Keratinocyte (primary cell): ENCODE data around the gene YEATS4. TPM values are rescaled to one million over a fixed set of nuclear protein-coding genes. Genes with fewer than 3 reads are reported as not detected.

Experiments
- DNase-seq: peaks from one replicate; pipeline ENCODE4 v3.0.0-alpha.2; 2011; ENCODE audit warnings: low read depth, missing footprints, low spot score
- FAIRE-seq: peaks from 2 replicates; lab custom pipeline; 2011; peaks lifted over from hg19 to GRCh38; lab: Jason Lieb, UNC
- H2AFZ ChIP-seq: 2 replicates; pipeline ENCODE4 v1.6.0; 2012; ENCODE audit warnings: low read length, control low read depth, inconsistent platforms; ENCODE audit not compliant: control insufficient read depth
- H3K27ac ChIP-seq: 2 replicates; pipeline ENCODE4 v1.5.1; 2011; ENCODE audit warnings: low read length; ENCODE audit not compliant: control insufficient read depth, insufficient read depth
- H3K27me3 ChIP-seq: 3 replicates; pipeline ENCODE4 v1.6.0; 2011; ENCODE audit warnings: low read length; ENCODE audit not compliant: control insufficient read depth, insufficient read depth; ENCODE audit errors: extremely low read depth
- H3K36me3 ChIP-seq, 2 experiments: 2 replicates in 1 of 2; 3 replicates in 1 of 2; pipeline ENCODE4 v1.5.1; 2011; ENCODE audit warnings: low read length in 2 of 2, mild to moderate bottlenecking in 1 of 2; ENCODE audit not compliant: control insufficient read depth in 2 of 2, insufficient read depth in 2 of 2; ENCODE audit errors: extremely low read depth in 1 of 2
- H3K4me1 ChIP-seq: 3 replicates; pipeline ENCODE4 v1.5.1; 2011; ENCODE audit warnings: low read length; ENCODE audit not compliant: control insufficient read depth, insufficient read depth; ENCODE audit errors: extremely low read depth
- H3K4me2 ChIP-seq: 3 replicates; pipeline ENCODE4 v1.6.0; 2011; ENCODE audit warnings: low read depth, low read length; ENCODE audit not compliant: control insufficient read depth, insufficient read depth; ENCODE audit errors: extremely low read depth
- H3K4me3 ChIP-seq, 3 experiments: fragments of 200-600 bp in 1 of 3; sonication (generic) in 1 of 3; 2 replicates in 2 of 3; 3 replicates in 1 of 3; pipeline ENCODE4 v1.5.1; 2011 to 2016; ENCODE audit warnings: low read length in 3 of 3, mild to moderate bottlenecking in 3 of 3, control low read depth in 2 of 3, inconsistent platforms in 1 of 3, low read depth in 1 of 3, mixed read lengths in 1 of 3, mixed run types in 1 of 3, moderate library complexity in 1 of 3; ENCODE audit not compliant: control insufficient read depth in 2 of 3, insufficient read depth in 2 of 3; ENCODE audit errors: extremely low read depth in 1 of 3
- H3K79me2 ChIP-seq: 2 replicates; pipeline ENCODE4 v1.6.0; 2012; ENCODE audit warnings: low read length; ENCODE audit not compliant: control insufficient read depth, insufficient read depth
- H3K9ac ChIP-seq: 3 replicates; pipeline ENCODE4 v1.6.0; 2011; ENCODE audit warnings: low read length; ENCODE audit not compliant: control insufficient read depth, insufficient read depth; ENCODE audit errors: extremely low read depth
- H3K9me1 ChIP-seq: 3 replicates; pipeline ENCODE4 v1.6.0; 2011; ENCODE audit warnings: low read length; ENCODE audit not compliant: control insufficient read depth, insufficient read depth; ENCODE audit errors: extremely low read depth
- H3K9me3 ChIP-seq: 2 replicates; pipeline ENCODE4 v1.5.1; 2012; ENCODE audit warnings: low read depth, low read length; ENCODE audit not compliant: control insufficient read depth
- H4K20me1 ChIP-seq: 3 replicates; pipeline ENCODE4 v1.6.0; 2011; ENCODE audit warnings: low read length; ENCODE audit not compliant: control insufficient read depth, insufficient read depth; ENCODE audit errors: extremely low read depth
- EZH2 ChIP-seq: IDR thresholded peaks from one replicate; pipeline ENCODE4 v1.6.1; 2012; ENCODE audit warnings: inconsistent platforms, mild to moderate bottlenecking, low read length, moderate library complexity
- dilution Hi-C: fragments of 300-500 bp; cut with MboI; formaldehyde crosslinking; loops from one replicate; pipeline ENCODE4 v1.7.0; 2020; ENCODE audit warnings: low sequenced_read_pairs; ENCODE audit not compliant: extremely low pct_ligation_motif_present
- polyA plus RNA-seq, 5 experiments: library from polyadenylated mRNA; depleted of rRNA in 3 of 5; stranded (reverse) in 3 of 5; stranded (forward) in 1 of 5; unstranded in 1 of 5; fragments of >200 nt; gene quantifications; 1 replicate in 1 of 5; 2 replicates in 3 of 5; 3 replicates in 1 of 5; pipeline versions ENCODE4 v1.2.1 to v1.2.3, GENCODE V29; 2011 to 2012; ENCODE audit warnings: missing spikeins in 2 of 5, low read depth in 1 of 5, low replicate concordance in 1 of 5
- TF ChIP-seq, protein P1 (sequence below), 3 experiments: IDR thresholded peaks in 1 of 3; conservative IDR thresholded peaks in 1 of 3; optimal IDR thresholded peaks in 1 of 3; 2 replicates in 2 of 3; 3 replicates in 1 of 3; pipeline versions ENCODE3 to v1.5.1; 2011; ENCODE audit warnings: low read length in 3 of 3, mild to moderate bottlenecking in 3 of 3, moderate library complexity in 2 of 3, control low read depth in 1 of 3, inconsistent platforms in 1 of 3; ENCODE audit not compliant: insufficient read depth in 2 of 3; ENCODE audit errors: extremely low read depth in 1 of 3

The YEATS4 gene
- polyA plus RNA-seq, 1 donor (not counting 4 experiments of a cell fraction or from before 2014, with no cell fraction given): 21.0 TPM

DNA sequence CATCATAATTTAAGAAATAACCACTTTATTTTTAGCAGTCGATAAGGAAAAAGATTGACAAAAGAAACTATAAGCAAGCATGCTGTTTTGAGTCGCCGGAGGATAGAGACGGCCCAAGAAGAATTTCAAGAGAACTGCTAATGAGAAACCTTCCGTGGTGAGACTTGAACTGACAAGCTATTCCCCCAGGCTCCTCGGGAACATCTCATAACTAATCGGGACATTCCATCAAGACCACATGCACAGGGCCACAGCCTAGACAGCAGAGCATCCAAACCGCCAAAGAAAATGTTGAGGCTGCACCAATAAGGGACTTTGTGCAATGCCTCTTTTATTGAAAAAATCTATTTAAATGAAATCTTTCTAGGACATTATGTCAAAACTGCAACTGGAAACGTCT, 51.0 kb downstream of the YEATS4 start:
- Histone ChIP-seq H3K9ac (no peak overlapping the region), H3K27ac (no peak overlapping the region), H3K9me1 (peaks cover 2% of the 10 kb centered on the region), H2AFZ (no peak overlapping the region), H4K20me1 (no peaks in the 10 kb centered on the region), H3K36me3 (peaks cover 0 to 3% of the 10 kb centered on the region in 2 experiments), H3K4me1 (peaks cover 6% of the 10 kb centered on the region), H3K79me2 (no peaks in the 10 kb centered on the region), H3K4me2 (no peak overlapping the region), H3K9me3 (no peaks in the 10 kb centered on the region), H3K27me3 (no peaks in the 10 kb centered on the region), H3K4me3 (no peak overlapping the region)
- FAIRE-seq: no peak
- no peak for DNase-seq
- no peak for TF ChIP-seq EZH2
- TF ChIP-seq, protein P1, sequence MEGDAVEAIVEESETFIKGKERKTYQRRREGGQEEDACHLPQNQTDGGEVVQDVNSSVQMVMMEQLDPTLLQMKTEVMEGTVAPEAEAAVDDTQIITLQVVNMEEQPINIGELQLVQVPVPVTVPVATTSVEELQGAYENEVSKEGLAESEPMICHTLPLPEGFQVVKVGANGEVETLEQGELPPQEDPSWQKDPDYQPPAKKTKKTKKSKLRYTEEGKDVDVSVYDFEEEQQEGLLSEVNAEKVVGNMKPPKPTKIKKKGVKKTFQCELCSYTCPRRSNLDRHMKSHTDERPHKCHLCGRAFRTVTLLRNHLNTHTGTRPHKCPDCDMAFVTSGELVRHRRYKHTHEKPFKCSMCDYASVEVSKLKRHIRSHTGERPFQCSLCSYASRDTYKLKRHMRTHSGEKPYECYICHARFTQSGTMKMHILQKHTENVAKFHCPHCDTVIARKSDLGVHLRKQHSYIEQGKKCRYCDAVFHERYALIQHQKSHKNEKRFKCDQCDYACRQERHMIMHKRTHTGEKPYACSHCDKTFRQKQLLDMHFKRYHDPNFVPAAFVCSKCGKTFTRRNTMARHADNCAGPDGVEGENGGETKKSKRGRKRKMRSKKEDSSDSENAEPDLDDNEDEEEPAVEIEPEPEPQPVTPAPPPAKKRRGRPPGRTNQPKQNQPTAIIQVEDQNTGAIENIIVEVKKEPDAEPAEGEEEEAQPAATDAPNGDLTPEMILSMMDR (optimal IDR thresholded peaks at IDR 0.05 in 1 of 3, IDR thresholded peaks at IDR 0.05 in 1 of 3, conservative IDR thresholded peaks at IDR 0.05 in 1 of 3; ENCODE audit: extremely low read depth in 1 of 3, insufficient read depth in 2 of 3, low read length in 3 of 3): no peak
- dilution Hi-C loops: no loop called here

DNA sequence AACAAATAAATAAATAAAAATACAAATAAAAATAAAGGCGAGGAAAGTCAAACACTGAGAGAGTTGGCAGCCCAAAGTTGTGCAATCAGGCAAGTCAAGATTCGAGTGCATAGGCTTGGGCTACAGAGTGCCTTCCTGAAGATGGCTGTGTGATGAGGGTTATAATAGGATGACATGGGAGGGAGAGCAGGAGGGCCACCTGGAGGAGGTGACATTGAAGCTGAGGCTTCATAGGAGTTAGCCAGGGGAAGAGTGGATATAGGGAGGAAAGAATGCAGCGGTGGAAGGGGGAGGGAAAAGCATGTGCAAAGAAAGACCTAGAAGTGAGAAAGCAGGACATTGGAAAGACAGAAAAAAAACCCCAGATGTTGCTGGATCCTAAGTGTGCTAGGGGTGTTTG, 53.1 kb downstream of the YEATS4 start:
- no peak overlapping the region for H3K27ac ChIP-seq
- H3K9me1 ChIP-seq: peaks cover 2% of the 10 kb centered on the region
- peaks cover 0 to 3% of the 10 kb centered on the region in 2 experiments for H3K36me3 ChIP-seq
- TF ChIP-seq, protein P1 (optimal IDR thresholded peaks at IDR 0.05 in 1 of 3, IDR thresholded peaks at IDR 0.05 in 1 of 3, conservative IDR thresholded peaks at IDR 0.05 in 1 of 3; ENCODE audit: extremely low read depth in 1 of 3, insufficient read depth in 2 of 3, low read length in 3 of 3): no peak
- no peak for TF ChIP-seq EZH2
- H3K9ac ChIP-seq: no peak overlapping the region
- DNase-seq (no peak), FAIRE-seq (no peak)
- no peaks in the 10 kb centered on the region for H4K20me1 ChIP-seq
- no peaks in the 10 kb centered on the region for H3K4me1 ChIP-seq
- H3K9me3 ChIP-seq: no peaks in the 10 kb centered on the region
- dilution Hi-C loops: no loop called here
- H3K27me3 ChIP-seq: no peaks in the 10 kb centered on the region
- no peak overlapping the region for H3K4me2 ChIP-seq
- H3K79me2 ChIP-seq: no peaks in the 10 kb centered on the region
- no peak overlapping the region for H2AFZ ChIP-seq
- H3K4me3 ChIP-seq: no peak overlapping the region
